ENCODE measurements around the gene NT5DC1.
"Not testable (repeated sequence)": the region's sequence is repeated elsewhere in the genome, so short reads cannot be mapped to it uniquely, and the experiment has no call there.

The NT5DC1 gene

GRCh38 chr6:116280933-116281316 lies 180.3 kb downstream of the NT5DC1 start:
- DNase-seq, result no peak

DNA sequence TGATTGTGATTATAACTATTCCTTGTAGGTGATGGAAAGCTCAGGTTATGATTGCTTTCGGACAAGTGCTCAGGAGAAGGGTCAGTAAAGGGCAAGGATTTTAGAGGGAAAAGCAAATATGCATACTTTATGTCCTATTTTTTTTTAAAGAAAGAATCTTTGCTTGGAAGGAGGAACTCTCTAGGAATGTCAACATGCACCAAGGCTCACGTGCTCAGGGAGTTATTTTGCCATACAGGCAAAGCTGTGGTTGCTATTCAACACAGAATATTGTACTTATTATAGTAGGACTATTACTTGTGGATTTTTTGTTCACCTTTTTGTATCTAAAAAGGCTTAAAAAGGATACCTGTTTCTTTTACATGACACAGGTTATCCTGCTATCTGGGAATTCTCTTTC lies 182.0 kb downstream of the NT5DC1 start:
- no peak for DNase-seq

DNA sequence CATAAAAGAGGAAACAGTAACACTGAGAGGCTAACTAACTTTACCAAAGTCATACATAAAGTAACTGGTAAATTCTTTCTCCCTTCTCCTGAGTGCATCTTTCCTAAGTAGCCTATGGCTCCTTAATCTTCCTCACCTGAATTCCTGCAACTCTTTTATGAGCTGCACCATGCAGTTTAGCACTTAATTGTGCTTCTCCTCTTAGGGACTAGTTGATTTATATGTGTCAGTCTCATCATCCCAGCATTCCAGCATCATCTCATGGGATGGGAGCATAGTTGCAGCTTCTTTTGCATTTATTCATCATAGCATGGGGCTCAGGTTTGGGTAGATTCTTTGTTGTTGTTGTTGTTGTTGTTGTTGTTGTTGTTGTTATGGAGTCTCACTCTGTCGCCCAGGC lies 182.5 kb downstream of the NT5DC1 start:
- no peak for DNase-seq

- DNase-seq, result not testable (repeated sequence)
Observed at GRCh38 chr6:116284984-116285383, 184.3 kb downstream of the NT5DC1 start.

GRCh38 chr6:116286773-116287358 lies 186.2 kb downstream of the NT5DC1 start:
- no peak for DNase-seq

- DNase-seq, result peak; percentile 45
Observed at GRCh38 chr6:116287689-116288282, 187.1 kb downstream of the NT5DC1 start.

GRCh38 chr6:116289876-116290275 lies 189.2 kb downstream of the NT5DC1 start:
- DNase-seq, result no peak

DNA sequence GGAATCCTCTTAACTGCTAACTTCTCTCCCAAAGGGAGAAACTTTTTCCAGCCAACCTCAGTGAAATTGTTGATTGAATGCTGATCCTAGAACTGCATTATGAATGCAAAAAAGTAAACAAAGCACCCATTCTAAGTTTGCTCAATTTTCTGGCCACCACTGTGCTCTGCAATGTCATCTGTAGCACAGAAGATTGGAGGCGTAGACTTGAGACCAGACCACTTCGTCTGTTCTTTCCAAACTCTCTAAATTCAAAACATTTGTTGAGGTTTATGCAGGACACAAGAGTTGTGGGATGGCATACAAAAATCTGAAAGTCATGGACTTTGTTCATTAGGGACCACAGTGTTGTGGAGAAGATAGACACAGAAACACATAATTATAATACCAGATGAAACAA lies 190.1 kb downstream of the NT5DC1 start:
- DNase-seq, result no peak

DNA sequence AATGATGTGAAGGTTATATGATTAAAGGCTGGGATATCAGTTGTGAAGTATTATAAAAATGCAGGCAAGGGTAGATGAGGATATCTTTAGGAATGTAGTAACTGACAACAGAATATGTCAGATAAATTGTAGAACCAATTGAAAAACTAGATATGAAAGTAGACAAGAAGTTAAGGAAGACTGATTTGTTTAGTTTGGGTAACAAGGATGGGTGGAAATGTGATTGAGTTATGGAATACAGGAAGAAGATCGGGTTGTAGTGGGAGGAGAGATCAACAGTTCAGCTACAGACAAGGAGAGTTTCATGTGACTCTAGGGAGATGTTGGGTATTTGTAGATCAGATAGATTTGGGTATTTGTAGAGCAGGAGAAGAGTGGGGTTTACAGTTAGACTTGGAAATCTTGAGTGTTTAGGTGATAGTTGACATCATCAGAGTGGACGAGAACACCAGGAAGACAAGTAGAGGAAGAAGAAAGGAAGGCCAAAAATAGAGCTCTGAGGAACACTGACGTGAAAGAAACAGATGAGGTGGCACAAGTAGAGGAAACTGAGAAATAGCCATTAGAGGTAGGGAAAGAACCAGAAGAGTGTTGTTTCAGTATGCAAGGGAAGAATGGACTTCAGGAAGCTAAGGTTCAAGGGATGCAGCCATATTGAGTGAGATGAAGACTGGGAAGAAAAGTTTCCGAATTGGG lies 191.2 kb downstream of the NT5DC1 start:
- DNase-seq, result no peak

- DNase-seq, result no peak
Observed at GRCh38 chr6:116292553-116292952, 191.9 kb downstream of the NT5DC1 start.

- DNase-seq, result no peak
Observed at GRCh38 chr6:116298273-116298672, 197.6 kb downstream of the NT5DC1 start.

DNA sequence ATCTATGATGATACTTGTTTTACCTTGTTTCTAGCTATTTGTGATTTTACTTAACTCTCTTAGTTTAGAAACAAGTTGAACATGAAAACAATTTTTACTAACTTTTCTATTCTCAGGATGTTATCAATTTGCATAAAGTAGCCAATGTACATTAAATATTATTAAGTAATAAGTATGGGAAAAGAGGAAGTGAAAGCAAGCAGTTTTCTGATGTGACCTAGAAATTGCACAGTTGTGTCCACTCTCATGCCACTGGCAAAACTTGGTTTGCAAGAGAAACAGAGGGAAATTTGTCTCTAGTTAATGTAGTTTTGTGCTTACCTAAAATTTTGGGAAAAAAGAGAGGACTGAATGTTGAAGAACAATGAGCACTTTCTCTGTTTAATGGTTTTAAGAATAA lies 198.3 kb downstream of the NT5DC1 start:
- no peak for DNase-seq

All from activated CD4-positive, alpha-beta T cell treated with anti-CD3 and anti-CD28 coated beads, Interleukin-2, Interleukin-6, amounts not matched to agents 100 ng/mL and 50 ng/mL, durations not matched to agents 16 hours and 8 hours (primary cell).